GM19463 (cell line): ENCODE results near the gene C11orf98.
A peak's percentile ranks its signal among the peaks of the same experiment; 100 is the strongest.
"Not testable (repeated sequence)": the region's sequence is repeated elsewhere in the genome, so short reads cannot be mapped to it uniquely, and the experiment has no call there.

ENCODE experiments used
- ATAC-seq: cut with Tn5 transposase; IDR thresholded peaks from one replicate; pipeline ENCODE4 v1.9.1; 2021; ENCODE audit warnings: mild to moderate bottlenecking, moderate library complexity; ENCODE audit not compliant: unreplicated experiment

C11orf98 gene

GRCh38 chr11:62665075-62665598, at the start of gene C11orf98, which contains the start of gene CSKMT:
C11orf98 (minus strand) TSS chr11:62665210; CDS start chr11:62665169, 41 bp downstream.
CSKMT (plus strand) TSS chr11:62665312; CDS start chr11:62665880, 568 bp downstream.
- peak; percentile 85 for ATAC-seq

DNA sequence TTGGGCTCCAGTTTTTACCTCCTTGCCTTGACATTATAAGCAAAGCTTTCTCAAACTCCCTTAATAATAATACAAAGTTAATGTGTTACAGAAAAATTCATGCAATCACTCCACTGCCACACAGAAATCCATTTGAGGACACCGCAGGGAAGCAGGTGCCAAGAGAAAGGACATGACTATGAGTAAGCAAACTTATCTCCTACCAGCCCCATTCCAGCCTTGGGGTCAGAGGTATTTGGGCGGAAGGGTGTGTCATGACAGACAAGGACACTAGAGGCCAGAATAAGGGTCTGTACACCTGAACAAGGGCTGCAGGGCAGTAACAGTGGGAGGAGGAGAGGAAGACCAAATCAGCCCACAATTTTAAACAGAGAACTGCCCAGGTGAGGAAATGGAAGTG, 48.3 kb upstream of the C11orf98 start:
- no peak for ATAC-seq

DNA sequence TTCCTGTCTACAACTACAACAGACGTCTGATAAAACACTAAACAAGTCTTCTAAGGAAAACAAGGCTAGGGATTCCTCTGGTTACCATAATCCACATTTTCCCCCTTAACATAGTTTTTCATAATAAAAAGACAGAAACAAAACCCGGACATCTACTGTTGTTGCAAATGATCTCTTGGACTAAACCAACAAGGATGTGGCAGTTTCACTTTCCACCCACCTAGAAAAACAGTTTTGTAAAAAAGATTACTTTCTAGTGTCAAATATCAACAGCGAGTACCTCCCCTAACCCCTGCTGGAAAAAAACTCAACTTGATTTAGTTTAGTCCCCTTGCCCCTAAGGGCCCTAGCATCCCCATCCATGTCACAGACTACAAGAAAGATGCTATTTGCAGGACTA, 47.9 kb upstream of the C11orf98 start:
- no peak for ATAC-seq

GRCh38 chr11:62712276-62712812, 47.3 kb upstream of the C11orf98 start:
- no peak for ATAC-seq

GRCh38 chr11:62710001-62710345, 45.0 kb upstream of the C11orf98 start:
- no peak for ATAC-seq

GRCh38 chr11:62709247-62710000, 44.4 kb upstream of the C11orf98 start:
- peak; percentile 57 for ATAC-seq

GRCh38 chr11:62708793-62709192, 43.8 kb upstream of the C11orf98 start:
- ATAC-seq, result no peak

- no peak for ATAC-seq
Measured at GRCh38 chr11:62708392-62708791, 43.4 kb upstream of the C11orf98 start.

- no peak for ATAC-seq
Measured at GRCh38 chr11:62707277-62707861, 42.4 kb upstream of the C11orf98 start, which contains the start of the genes BSCL2 and GNG3. BSCL2 (minus strand) TSS chr11:62707424; CDS start chr11:62707195, 229 bp downstream. GNG3 (plus strand) TSS chr11:62707676; CDS start chr11:62708296, 620 bp downstream.

- no peak for ATAC-seq
Measured at GRCh38 chr11:62706850-62707247, 41.8 kb upstream of the C11orf98 start.

DNA sequence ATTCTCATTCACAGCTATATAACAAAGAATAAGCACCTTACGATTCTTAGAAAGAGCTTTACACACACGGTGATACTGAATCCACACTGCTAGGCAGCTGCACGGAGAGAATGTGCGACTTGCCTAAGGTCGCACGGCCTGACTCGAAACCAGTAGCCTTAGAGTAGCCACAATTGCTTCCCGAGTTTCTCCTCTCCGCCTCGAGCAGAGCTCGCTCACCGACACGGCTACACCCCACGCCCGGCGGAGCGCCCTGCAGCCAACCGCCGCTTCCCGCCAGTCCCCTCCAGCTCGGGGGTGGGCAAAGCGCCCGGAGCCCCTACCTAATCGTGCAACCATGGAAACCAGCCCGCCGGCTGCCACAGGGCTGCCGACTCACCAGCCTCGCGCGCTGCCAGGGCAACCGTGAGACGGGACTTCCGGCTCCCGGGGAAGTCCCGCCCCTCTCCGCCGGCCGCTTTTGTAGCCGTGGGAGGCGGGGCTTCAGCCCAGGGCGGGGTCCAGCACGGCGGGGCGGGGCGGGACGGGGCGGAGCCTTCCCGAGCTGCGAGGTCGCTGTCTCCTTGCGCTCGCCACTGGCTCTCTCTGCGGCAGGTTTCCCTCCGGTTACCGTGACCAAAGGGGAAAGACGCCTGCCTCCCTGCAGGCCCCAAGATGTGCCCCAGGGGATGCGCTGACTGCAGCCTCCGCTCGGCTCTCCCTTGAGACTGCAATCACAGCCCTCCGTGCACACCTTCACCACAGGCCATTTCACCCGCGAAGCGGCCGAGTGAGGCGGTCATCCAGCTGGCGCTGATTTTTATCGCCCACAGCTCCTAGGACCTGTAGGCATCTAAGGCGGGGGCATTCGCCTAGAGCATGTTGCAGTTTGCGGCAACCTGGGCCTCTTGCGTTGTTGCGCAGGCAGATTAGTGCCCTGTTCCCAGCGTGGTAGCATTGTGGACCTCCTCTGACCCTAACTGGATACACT, 41.2 kb upstream of the C11orf98 start:
- ATAC-seq, result peak; percentile 60

- ATAC-seq, result no peak
Measured at GRCh38 chr11:62705413-62705812, 40.4 kb upstream of the C11orf98 start.

DNA sequence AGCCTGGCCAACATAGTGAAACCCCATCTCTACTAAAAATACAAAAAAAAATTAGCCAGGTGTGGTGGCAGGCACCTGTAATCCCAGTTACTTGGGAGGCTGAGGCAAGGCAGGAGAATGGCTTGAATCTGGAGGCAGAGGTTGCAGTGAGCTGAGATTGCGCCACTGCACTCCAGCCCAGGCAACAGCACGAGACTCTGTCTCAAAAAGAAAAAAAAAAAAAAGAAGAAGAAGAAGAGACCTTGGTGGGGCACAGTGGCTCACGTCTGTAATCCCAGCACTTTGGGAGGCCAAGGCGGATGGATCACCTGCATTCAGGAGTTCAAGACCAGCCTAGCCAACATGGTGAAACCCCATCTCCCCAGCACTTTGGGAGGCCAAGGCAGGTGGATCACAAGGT, 38.9 kb upstream of the C11orf98 start:
- not testable (repeated sequence) for ATAC-seq

DNA sequence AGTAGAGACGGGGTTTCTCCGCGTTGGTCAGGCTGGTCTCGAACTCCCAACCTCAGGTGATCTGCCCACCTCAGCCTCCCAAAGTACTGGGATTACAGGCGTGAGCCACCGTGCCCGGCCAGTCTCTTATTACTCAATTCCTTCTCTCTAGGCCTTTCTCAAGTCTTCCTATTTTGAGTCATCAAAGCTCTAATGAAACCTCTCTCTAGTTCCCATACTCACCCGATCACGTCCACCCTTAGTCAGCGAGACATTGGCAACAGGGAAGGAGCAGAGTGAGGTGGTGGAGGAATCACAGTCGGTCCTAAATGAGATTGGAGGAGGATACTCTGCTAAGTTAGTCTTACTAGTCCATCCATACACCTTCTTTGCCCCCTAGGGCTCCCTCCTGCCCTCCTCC, 37.2 kb upstream of the C11orf98 start:
- no peak for ATAC-seq

GRCh38 chr11:62694455-62695167, 29.6 kb upstream of the C11orf98 start:
- no peak for ATAC-seq

DNA sequence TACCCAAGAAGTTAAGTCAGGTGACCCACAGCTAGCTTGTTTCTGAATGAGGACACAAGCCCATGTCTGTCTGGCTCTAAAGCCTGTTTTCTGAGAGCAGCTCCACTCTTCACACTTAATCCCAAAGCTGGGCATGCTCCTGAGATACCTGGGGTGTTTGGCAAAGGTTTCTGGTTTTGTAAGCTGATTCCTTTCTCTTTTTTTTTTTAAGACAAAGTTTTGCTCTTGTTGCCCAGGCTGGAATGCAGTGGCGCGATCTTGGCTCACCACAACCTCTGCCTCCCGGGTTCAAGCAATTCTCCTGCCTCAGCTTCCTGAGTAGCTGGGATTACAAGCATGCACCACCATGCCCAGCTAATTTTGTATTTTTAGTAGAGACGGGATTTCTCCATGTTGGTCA, 28.6 kb upstream of the C11orf98 start:
- not testable (repeated sequence) for ATAC-seq

GRCh38 chr11:62689421-62690183, 24.6 kb upstream of the C11orf98 start, which contains the start of gene LRRN4CL:
LRRN4CL (minus strand) TSS chr11:62689530; CDS start chr11:62688508, 1,022 bp downstream.
- ATAC-seq, result no peak

DNA sequence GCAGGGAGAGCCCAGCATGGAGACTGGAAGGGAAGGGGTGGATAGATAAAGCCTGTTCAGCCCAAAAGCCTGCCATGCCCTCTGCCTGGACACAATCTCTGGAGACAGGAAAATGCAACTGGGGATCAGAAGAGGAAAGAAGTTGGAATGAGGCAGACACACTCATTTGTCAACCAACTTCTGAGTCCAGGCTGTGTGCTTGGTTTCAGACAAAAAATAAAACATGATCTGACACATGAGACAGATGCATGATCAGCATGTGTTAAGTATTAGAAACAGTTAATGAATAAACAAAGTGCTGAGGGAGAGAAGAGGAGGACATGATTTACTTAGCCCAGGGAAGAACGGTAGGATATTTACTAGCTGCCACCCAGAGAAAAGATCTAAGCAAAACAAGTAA, 23.5 kb upstream of the C11orf98 start:
- no peak for ATAC-seq
